ENCODE results near the gene PRKAG2. TPM values are rescaled to one million over a fixed set of nuclear protein-coding genes. Genes with fewer than 3 reads are reported as not detected.

PRKAG2 gene
- total RNA-seq, 1 donor from 2014 or later: 15.7 TPM

GRCh38 chr7:151813445-151813844 lies 63.5 kb downstream of the PRKAG2 start:
- TF ChIP-seq CTCF (IDR thresholded peaks at IDR 0.05; ENCODE audit: unreplicated experiment): no peak
- Mint-ChIP-seq H3K9me3 (no peaks in the 10 kb centered on the region), H3K27ac (no peak overlapping the region), H3K4me1 (peaks cover 7% of the 10 kb centered on the region), H3K4me3 (no peak overlapping the region), H3K36me3 (no peaks in the 10 kb centered on the region), H3K27me3 (ENCODE audit: low read depth) (peaks cover 58% of the 10 kb centered on the region)
- no peak for DNase-seq (ENCODE audit: low spot score in 2 of 2, unreplicated experiment in 2 of 2)

- no peak for DNase-seq (ENCODE audit: low spot score in 2 of 2, unreplicated experiment in 2 of 2)
- Mint-ChIP-seq H3K4me3 (no peak overlapping the region), H3K27ac (no peak overlapping the region), H3K9me3 (no peaks in the 10 kb centered on the region), H3K4me1 (peaks cover 7% of the 10 kb centered on the region), H3K27me3 (ENCODE audit: low read depth) (peaks cover 62% of the 10 kb centered on the region), H3K36me3 (no peaks in the 10 kb centered on the region)
- TF ChIP-seq CTCF (IDR thresholded peaks at IDR 0.05; ENCODE audit: unreplicated experiment): no peak
Measured at GRCh38 chr7:151812967-151813366, 63.9 kb downstream of the PRKAG2 start.

DNA sequence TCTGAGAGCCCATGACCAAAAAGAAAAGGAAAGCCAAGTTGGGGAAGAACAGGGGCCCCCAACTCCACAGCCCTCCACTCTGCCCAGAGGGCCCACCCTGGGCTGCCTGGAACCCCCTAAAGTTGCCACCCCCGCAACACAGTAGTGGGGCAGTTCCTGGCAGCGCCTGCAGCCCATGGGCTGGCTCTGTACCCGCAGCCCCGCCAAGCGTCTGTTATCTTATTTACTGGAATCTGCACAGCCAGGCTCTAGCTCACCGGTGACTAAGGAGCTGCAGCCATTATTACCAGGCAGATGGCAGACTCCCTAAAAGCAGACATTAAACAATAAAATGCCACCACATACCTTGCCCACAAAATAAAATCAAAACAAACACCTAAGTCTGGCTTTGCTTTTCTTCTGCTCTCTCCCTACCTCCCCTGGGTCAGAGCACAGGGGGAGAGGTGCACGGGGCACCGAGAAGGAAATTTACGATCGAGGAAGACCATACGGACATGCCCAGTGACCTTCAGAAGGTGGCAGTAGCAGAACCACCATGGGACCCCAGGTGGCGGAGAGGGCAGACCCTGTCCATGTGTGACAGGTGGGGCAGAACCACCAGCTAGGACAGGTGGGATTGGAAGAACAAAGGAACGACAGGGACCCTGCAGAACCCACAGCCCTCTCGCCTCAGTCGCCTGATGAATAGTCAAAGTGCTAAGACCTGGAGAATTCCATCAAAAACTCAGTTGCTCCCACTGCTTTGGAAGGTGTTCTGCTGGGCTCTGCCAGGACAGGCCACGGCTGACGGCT lies 66.3 kb downstream of the PRKAG2 start:
- Mint-ChIP-seq H3K4me1 (peaks cover 8% of the 10 kb centered on the region), H3K27ac (no peak overlapping the region), H3K9me3 (no peaks in the 10 kb centered on the region), H3K4me3 (no peak overlapping the region), H3K27me3 (ENCODE audit: low read depth) (peaks cover 66% of the 10 kb centered on the region), H3K36me3 (no peaks in the 10 kb centered on the region)
- no peak for TF ChIP-seq CTCF (IDR thresholded peaks at IDR 0.05; ENCODE audit: unreplicated experiment)
- DNase-seq (ENCODE audit: low spot score in 2 of 2, unreplicated experiment in 2 of 2): no peak

- Mint-ChIP-seq H3K27me3 (ENCODE audit: low read depth) (peaks cover 66% of the 10 kb centered on the region), H3K9me3 (no peaks in the 10 kb centered on the region), H3K4me3 (no peak overlapping the region), H3K4me1 (peaks cover 8% of the 10 kb centered on the region), H3K27ac (no peak overlapping the region), H3K36me3 (no peaks in the 10 kb centered on the region)
- TF ChIP-seq CTCF (IDR thresholded peaks at IDR 0.05; ENCODE audit: unreplicated experiment): no peak
- DNase-seq (ENCODE audit: low spot score in 2 of 2, unreplicated experiment in 2 of 2): no peak
Measured at GRCh38 chr7:151809864-151810170, 67.1 kb downstream of the PRKAG2 start.

DNA sequence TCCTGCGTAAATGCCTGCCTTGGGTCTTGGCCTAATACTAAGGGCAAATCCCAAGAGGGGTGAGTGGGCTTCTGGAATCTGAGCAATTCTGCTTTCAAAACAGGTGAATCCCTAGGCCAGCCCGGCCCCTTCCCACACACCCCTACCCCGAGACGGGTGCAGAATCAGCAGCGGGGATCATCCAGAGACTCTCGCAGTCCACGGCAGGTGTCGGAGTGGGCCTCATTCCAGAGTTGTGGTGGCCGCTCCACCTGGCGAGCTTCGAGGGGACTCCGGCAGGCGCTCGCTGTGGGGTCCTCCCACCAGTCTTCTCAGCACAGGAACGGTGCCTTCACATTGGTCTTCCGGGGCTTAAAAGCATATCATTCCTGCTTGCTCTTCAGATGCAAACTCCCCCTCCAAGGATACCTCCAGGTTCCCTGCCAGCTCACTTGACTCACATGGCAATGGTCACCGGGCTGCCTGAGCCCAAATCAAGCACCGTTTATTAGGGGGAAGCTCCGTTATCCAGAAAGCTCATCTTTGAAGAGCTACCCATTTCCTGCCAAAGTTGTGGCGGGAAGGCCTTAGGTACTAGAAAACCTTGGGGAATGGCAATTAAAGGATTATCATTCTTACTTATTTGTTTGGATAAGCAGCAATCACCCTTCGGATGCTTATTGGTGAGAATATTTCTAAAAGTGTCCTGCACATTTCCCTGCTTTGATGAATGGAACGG lies 67.6 kb downstream of the PRKAG2 start:
- TF ChIP-seq CTCF (IDR thresholded peaks at IDR 0.05; ENCODE audit: unreplicated experiment): no peak
- Mint-ChIP-seq H3K4me1 (peaks cover 8% of the 10 kb centered on the region), H3K27me3 (ENCODE audit: low read depth) (peaks cover 66% of the 10 kb centered on the region), H3K9me3 (no peaks in the 10 kb centered on the region), H3K27ac (no peak overlapping the region), H3K36me3 (no peaks in the 10 kb centered on the region), H3K4me3 (no peak overlapping the region)
- no peak for DNase-seq (ENCODE audit: low spot score in 2 of 2, unreplicated experiment in 2 of 2)
